Keratinocyte (primary cell): ENCODE measurements around the gene GNA15.

Source experiments
- CTCF ChIP-seq, 3 experiments: IDR thresholded peaks in 1 of 3; conservative IDR thresholded peaks in 1 of 3; optimal IDR thresholded peaks in 1 of 3; 2 replicates in 2 of 3; 3 replicates in 1 of 3; pipeline versions ENCODE3 to v1.5.1; 2011; ENCODE audit warnings: low read length in 3 of 3, mild to moderate bottlenecking in 3 of 3, moderate library complexity in 2 of 3, control low read depth in 1 of 3, inconsistent platforms in 1 of 3; ENCODE audit not compliant: insufficient read depth in 2 of 3; ENCODE audit errors: extremely low read depth in 1 of 3
- EZH2 ChIP-seq: IDR thresholded peaks from one replicate; pipeline ENCODE4 v1.6.1; 2012; ENCODE audit warnings: inconsistent platforms, mild to moderate bottlenecking, low read length, moderate library complexity

DNA sequence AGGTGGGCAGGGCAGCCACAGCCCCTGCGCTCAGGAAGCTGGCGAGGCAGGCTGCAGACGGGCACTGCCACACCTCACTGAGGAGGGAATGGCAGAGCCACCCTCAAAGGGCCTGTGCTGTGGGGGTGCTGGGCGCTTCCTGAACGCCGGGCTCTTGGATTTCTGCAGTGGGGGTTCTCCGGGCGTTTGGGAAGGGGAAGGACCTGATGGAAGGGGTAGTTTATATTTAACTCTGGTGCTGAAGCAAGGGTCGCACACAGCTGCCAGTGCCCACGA, 31.2 kb upstream of the GNA15 start:
- TF ChIP-seq CTCF (optimal IDR thresholded peaks at IDR 0.05 in 1 of 3, IDR thresholded peaks at IDR 0.05 in 1 of 3, conservative IDR thresholded peaks at IDR 0.05 in 1 of 3; ENCODE audit: extremely low read depth in 1 of 3, insufficient read depth in 2 of 3, low read length in 3 of 3), result no peak
- no peak for TF ChIP-seq EZH2
